Cardiac muscle cell (in vitro differentiated cells and primary cell): ENCODE results near the gene AUTS2. TPM values are rescaled to one million over a fixed set of nuclear protein-coding genes. Genes with fewer than 3 reads are reported as not detected.

ENCODE experiments used
- DNase-seq, 2 donors: peaks; one replicate each; pipeline versions ENCODE4 v3.0.0 to v3.0.0-alpha.2; 2010 to 2017; ENCODE audit warnings: low read depth in 1 of 2, low spot score in 1 of 2
- H3K27ac ChIP-seq: fragments of 200-600 bp; sonication (generic); 2 replicates; pipeline ENCODE4 v1.5.1; 2016
- H3K27me3 ChIP-seq: fragments of 200-600 bp; sonication (generic); 2 replicates; pipeline ENCODE4 v1.6.0; 2016; ENCODE audit warnings: control low read depth
- H3K36me3 ChIP-seq: fragments of 200-600 bp; sonication (generic); 2 replicates; pipeline ENCODE4 v1.5.1; 2016; ENCODE audit warnings: control low read depth
- H3K4me1 ChIP-seq: fragments of 200-600 bp; sonication (generic); 2 replicates; pipeline ENCODE4 v1.8.1; 2017; ENCODE audit warnings: low read depth, mild to moderate bottlenecking, mixed run types
- H3K4me3 ChIP-seq: fragments of 200-600 bp; sonication (generic); 2 replicates; pipeline ENCODE4 v1.5.1; 2016; ENCODE audit warnings: mild to moderate bottlenecking
- H3K9me3 ChIP-seq: fragments of 200-600 bp; sonication (generic); 2 replicates; pipeline ENCODE4 v1.5.1; 2017; ENCODE audit warnings: low read depth, mild to moderate bottlenecking, control low read depth
- polyA plus RNA-seq: library from polyadenylated mRNA; unstranded; fragments of >200 nt; fragmentation: Nextera tagmentation; extraction: Ambion mirVana; gene quantifications from 2 replicates; pipeline ENCODE4 v1.2.1, GENCODE V29; 2016
- total RNA-seq: library from RNA; depleted of rRNA; stranded (reverse); fragments of >200 nt; gene quantifications from 2 replicates; pipeline ENCODE4 v1.2.3, GENCODE V29; 2016
- TF ChIP-seq, protein P1 (sequence below): IDR thresholded peaks from 2 replicates; pipeline ENCODE4 v1.5.1; 2012; ENCODE audit warnings: low read depth, mild to moderate bottlenecking, low read length

Gene AUTS2
- total and polyA plus RNA-seq, 2 experiments from 2014 or later = 41.0 to 45.5 TPM

DNA sequence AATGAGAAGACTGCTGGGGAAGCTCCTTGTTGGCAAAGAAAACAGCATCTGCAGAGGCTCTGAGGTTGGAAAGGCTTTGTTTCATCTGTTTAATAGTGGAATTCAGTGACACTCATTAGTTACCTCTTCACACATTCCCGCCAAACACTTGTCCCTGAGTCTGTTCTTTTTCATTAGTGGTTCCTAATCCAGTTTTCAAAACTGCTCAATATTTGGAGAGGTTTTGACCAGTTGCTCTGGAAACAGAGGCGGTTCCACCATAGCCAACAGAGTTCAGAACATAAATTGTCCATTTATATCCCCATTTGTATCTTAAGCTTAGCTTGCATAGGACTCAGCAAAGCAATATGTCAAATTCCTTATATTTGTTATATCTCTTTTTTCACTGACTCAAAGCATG is 754.6 kb downstream of the AUTS2 start:
- Histone ChIP-seq H3K9me3 (no peaks in the 10 kb centered on the region), H3K4me3 (no peak overlapping the region), H3K4me1 (no peaks in the 10 kb centered on the region), H3K36me3 (no peaks in the 10 kb centered on the region), H3K27ac (no peak overlapping the region), H3K27me3 (no peaks in the 10 kb centered on the region)
- TF ChIP-seq, protein P1, sequence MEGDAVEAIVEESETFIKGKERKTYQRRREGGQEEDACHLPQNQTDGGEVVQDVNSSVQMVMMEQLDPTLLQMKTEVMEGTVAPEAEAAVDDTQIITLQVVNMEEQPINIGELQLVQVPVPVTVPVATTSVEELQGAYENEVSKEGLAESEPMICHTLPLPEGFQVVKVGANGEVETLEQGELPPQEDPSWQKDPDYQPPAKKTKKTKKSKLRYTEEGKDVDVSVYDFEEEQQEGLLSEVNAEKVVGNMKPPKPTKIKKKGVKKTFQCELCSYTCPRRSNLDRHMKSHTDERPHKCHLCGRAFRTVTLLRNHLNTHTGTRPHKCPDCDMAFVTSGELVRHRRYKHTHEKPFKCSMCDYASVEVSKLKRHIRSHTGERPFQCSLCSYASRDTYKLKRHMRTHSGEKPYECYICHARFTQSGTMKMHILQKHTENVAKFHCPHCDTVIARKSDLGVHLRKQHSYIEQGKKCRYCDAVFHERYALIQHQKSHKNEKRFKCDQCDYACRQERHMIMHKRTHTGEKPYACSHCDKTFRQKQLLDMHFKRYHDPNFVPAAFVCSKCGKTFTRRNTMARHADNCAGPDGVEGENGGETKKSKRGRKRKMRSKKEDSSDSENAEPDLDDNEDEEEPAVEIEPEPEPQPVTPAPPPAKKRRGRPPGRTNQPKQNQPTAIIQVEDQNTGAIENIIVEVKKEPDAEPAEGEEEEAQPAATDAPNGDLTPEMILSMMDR = no peak
- no peak for DNase-seq

DNA sequence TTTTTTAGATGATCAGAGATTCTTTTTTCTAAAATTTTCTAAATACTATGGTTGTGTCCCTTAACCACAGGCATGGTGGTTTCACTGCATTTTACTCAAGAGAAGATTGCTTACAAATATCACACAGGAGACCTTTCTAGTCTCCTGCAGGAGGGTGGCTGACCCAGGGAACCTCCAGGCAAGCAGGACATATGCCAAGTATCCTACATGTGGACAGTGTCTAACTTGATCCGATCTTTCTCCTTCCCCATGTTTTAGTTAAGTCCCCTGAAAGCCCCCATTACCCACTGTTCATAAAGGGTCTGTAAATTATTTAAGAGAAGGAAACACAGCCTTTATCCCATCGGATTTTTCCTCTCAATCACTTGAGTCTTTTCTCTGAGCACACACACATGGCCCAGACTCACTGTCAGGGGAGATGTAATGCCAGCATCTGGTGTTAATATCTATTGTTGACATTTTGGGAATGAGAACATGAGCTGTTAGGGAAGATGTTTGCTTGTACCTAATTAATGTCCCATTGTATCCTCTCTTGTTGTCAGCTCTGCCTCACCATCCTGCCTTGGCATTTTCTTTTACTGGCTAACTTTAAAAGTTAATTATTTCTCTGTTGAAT is 755.2 kb downstream of the AUTS2 start:
- Histone ChIP-seq H3K4me1 (no peaks in the 10 kb centered on the region), H3K9me3 (no peaks in the 10 kb centered on the region), H3K36me3 (no peaks in the 10 kb centered on the region), H3K4me3 (no peak overlapping the region), H3K27ac (no peak overlapping the region), H3K27me3 (no peaks in the 10 kb centered on the region)
- TF ChIP-seq, protein P1 = no peak
- no peak for DNase-seq

DNA sequence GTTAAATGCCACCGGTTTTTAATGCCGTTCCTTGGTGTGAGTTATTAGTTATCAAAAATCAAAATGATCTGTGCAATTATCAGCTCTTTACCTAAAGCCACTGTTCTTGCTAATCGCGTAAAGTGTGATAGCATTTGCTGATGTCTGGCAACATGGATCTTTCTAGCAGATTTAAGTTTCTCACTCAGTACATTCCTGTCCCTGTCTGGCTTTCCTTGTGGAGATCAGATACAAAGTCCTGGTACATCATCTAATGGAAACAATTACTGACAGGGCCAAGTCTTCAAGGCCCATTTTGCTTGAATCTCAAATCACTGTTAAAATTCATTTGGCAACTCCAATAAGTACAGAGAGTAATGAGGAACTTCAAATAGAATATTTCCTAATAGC is 755.7 kb downstream of the AUTS2 start:
- Histone ChIP-seq H3K4me3 (no peak overlapping the region), H3K4me1 (no peaks in the 10 kb centered on the region), H3K36me3 (no peaks in the 10 kb centered on the region), H3K27ac (no peak overlapping the region), H3K27me3 (no peaks in the 10 kb centered on the region), H3K9me3 (no peaks in the 10 kb centered on the region)
- no peak for DNase-seq
- TF ChIP-seq, protein P1 = no peak

DNA sequence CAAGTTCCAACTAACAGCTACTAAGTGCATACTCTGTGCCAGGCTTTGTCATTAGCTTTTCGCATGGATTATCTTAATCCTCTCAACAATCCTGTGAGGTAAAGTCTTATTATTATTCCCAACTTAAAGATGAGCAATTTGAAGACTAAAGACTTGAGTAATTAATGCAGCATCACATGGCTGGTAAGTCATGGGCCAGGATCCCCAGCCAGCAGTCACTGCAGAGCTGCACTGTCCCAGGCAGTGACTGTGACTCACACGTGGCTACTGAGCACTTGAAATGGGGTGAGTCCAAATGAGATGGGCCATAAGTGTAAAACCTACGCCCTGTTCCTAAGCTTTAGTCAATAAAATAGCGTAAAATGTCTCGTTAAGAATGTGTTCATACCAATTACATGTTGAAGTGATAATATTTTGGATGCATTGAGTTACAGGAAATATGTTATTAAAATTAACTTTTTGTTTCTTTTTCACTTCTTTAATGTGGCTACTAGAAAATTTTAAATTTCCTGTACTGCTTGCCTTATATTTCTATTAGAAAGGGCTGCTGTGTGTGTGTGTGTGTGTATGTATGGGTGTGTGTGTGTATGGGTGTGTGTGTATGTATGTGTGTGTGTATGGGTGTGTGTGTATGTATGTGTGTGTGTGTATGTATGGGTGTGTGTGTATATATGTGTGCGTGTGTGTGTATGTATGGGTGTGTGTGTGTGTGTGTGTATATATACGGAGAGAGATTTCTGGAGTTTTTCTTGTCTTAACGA is 756.3 kb downstream of the AUTS2 start:
- H3K27ac ChIP-seq = no peak overlapping the region
- H3K9me3 ChIP-seq = no peaks in the 10 kb centered on the region
- no peak overlapping the region for H3K4me3 ChIP-seq
- H3K27me3 ChIP-seq = no peaks in the 10 kb centered on the region
- TF ChIP-seq, protein P1 = no peak
- H3K36me3 ChIP-seq = no peaks in the 10 kb centered on the region
- no peaks in the 10 kb centered on the region for H3K4me1 ChIP-seq
- no peak for DNase-seq

DNA sequence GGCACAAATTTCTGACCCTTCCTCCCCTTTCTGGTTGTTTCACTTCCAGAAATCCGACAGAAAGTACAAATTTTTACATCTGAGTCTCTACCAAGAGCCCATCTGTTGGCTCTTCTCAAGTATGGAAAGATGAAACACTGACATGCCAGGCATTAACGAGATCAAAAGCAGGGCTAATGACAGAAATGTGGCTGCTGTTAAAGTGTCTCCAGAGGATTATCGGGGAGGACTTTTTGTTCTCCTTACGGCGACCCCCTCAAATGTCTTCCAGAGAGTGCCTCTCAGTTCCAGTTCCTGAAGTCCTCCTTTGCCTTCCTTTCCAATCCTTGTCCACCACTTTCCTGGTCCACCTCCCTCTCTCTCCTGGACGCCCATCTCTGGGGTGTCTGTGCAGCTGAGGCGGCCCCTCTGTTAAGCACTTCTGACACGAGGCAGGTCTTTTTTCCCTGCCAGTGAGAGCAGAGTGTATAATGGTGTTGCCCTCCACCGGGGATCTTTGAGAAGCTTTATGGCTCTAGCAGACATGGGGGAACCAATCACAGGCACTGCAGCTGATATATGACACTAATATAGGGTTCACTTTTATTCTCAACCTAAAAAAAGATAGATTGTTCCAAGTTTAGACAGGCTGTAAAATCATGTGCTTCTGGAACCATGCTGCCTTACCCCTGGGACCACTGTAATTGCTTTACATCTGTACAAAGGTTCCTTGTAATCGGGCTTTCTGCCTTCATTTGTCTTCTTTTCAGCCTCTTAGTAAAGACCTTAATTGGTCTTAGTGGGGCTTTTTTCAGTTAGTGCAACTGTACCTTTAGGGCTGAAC is 757.1 kb downstream of the AUTS2 start:
- Histone ChIP-seq H3K9me3 (no peaks in the 10 kb centered on the region), H3K27me3 (no peaks in the 10 kb centered on the region), H3K4me3 (no peak overlapping the region), H3K4me1 (no peaks in the 10 kb centered on the region), H3K36me3 (no peaks in the 10 kb centered on the region), H3K27ac (no peak overlapping the region)
- TF ChIP-seq, protein P1 = no peak
- DNase-seq = no peak
